HL-60/S4 treated with retinoic acid at 250 ng/mL for 4 days and 3 days (cell line): ENCODE measurements around the gene FAM98B.

Experiments
- in situ Hi-C: fragments of 300-500 bp; cut with MboI; formaldehyde crosslinking; loops from 2 replicates; pipeline ENCODE4 v1.7.0; 2022; ENCODE audit warnings: low sequenced_read_pairs

The FAM98B gene

GRCh38 chr15:38453971-38454695 is at the start of gene FAM98B:
TSS of gene FAM98B (plus strand) at chr15:38454127. CDS start at chr15:38454162, 35 bp downstream.
- in situ Hi-C loops = no loop called here

GRCh38 chr15:38406436-38406835 is 47.5 kb upstream of the FAM98B start:
- in situ Hi-C loops = no loop called here

- in situ Hi-C loops = no loop called here
These were observed 45.4 kb upstream of the FAM98B start for GRCh38 chr15:38408576-38408975.

GRCh38 chr15:38411902-38412301 is 42.0 kb upstream of the FAM98B start:
- in situ Hi-C loops = no loop called here

GRCh38 chr15:38412466-38412865 is 41.5 kb upstream of the FAM98B start:
- in situ Hi-C loops = no loop called here

- in situ Hi-C loops = no loop called here
These were observed 39.6 kb upstream of the FAM98B start for GRCh38 chr15:38414357-38414756.

- in situ Hi-C loops = no loop called here
These were observed 32.7 kb upstream of the FAM98B start for GRCh38 chr15:38421069-38421690.

- in situ Hi-C loops = no loop called here
These were observed 29.8 kb upstream of the FAM98B start for GRCh38 chr15:38424101-38424552.

- in situ Hi-C loops = loop anchor here (25.0 kb wide), 1 partner anchor 262 kb away; no protein-coding TSS in a partner anchor
These were observed 28.7 kb upstream of the FAM98B start for GRCh38 chr15:38425269-38425668.

- in situ Hi-C loops = loop anchor here (25.0 kb wide), 1 partner anchor 260 kb away; no protein-coding TSS in a partner anchor
These were observed 26.5 kb upstream of the FAM98B start for GRCh38 chr15:38427380-38427779.

GRCh38 chr15:38430106-38430760 is 23.7 kb upstream of the FAM98B start:
- in situ Hi-C loops = loop anchor here (25.0 kb wide), 1 partner anchor 257 kb away; no protein-coding TSS in a partner anchor

GRCh38 chr15:38436993-38437392 is 16.9 kb upstream of the FAM98B start:
- in situ Hi-C loops = loop anchor here (25.0 kb wide), 1 partner anchor 250 kb away; no protein-coding TSS in a partner anchor

- in situ Hi-C loops = loop anchor here (25.0 kb wide), 1 partner anchor 250 kb away; no protein-coding TSS in a partner anchor
These were observed 16.3 kb upstream of the FAM98B start for GRCh38 chr15:38437603-38438002.

- in situ Hi-C loops = loop anchor here (25.0 kb wide), 1 partner anchor 249 kb away; no protein-coding TSS in a partner anchor
These were observed 15.6 kb upstream of the FAM98B start for GRCh38 chr15:38438031-38438986.

GRCh38 chr15:38440353-38441129 is 13.4 kb upstream of the FAM98B start:
- in situ Hi-C loops = loop anchor here (25.0 kb wide), 1 partner anchor 247 kb away; no protein-coding TSS in a partner anchor

GRCh38 chr15:38441130-38441519 is 12.8 kb upstream of the FAM98B start:
- in situ Hi-C loops = loop anchor here (25.0 kb wide), 1 partner anchor 246 kb away; no protein-coding TSS in a partner anchor

GRCh38 chr15:38454696-38455090 is 766 bp downstream of the FAM98B start:
- in situ Hi-C loops = no loop called here

GRCh38 chr15:38455092-38455491 is 1.2 kb downstream of the FAM98B start:
- in situ Hi-C loops = no loop called here

GRCh38 chr15:38458646-38459045 is 4.7 kb downstream of the FAM98B start:
- in situ Hi-C loops = no loop called here
